GM19372 (cell line): ENCODE results near the gene ADPRH.
A peak's percentile ranks its signal among the peaks of the same experiment; 100 is the strongest.
"Not testable (repeated sequence)": the region's sequence is repeated elsewhere in the genome, so short reads cannot be mapped to it uniquely, and the experiment has no call there.

ENCODE experiments used
- ATAC-seq: cut with Tn5 transposase; IDR thresholded peaks from one replicate; pipeline ENCODE4 v1.9.1; 2021; ENCODE audit warnings: mild to moderate bottlenecking, low read depth, moderate library complexity; ENCODE audit not compliant: unreplicated experiment

Gene ADPRH

GRCh38 chr3:119594929-119595328 is 15.6 kb downstream of the ADPRH start:
- not testable (repeated sequence) for ATAC-seq

- no peak for ATAC-seq
These were observed 16.5 kb downstream of the ADPRH start for GRCh38 chr3:119595639-119596334.

DNA sequence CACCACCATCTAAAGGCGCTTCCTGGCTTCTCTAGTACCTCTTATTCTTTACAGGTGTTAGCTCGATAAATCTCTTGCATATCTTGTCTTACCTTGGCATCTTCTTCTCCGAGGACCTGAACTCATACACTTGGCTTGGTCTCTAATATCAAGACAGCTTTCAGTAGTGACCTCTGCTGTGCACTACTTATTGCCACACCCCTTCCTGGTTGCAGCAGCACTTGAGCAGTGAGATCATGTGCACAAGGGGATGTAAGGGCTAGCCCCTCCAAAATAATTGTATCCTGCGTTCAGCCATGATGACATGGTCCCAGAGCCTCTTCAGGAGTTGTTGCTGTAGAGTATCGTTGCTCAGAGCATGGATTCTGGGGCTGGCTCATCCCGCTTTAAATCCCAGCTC is 17.1 kb downstream of the ADPRH start:
- no peak for ATAC-seq

DNA sequence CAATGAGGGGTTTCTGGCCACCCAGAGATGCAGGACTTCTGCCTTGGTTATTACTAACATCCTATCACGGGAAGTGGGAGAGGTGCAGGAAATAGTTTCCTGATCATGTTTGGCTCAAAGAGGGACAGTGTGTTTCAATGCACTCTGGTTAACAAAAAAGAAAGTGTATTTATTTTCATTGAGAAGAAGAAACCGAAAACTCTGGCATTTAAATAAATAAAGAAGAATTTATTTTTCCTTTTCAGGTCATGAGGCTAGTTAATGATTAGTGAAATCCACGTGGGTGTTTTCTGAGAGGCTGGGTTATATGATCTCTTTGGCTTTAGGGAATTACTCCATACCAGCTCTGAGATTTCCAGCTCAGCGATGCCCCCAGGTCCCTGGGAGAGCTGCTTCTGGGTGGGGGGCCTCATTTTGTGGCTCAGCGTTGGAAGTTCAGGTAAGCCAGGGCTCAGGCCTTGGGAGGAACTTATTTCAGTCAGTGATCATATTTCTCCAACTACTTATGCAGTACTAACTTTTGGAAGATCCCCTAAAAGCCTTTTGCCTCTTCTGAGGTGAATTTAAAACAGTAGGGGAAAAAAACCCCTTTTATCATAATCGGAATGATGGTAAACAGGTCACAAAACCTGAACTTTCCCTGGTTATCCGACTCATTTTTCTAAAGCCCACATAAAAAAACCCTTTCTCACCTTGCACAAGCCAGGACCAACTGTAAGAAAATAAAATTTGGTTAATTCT is 18.4 kb downstream of the ADPRH start, which contains the start of gene PLA1A:
Gene PLA1A, plus strand, starts transcription at position 338 of the 741 bp plus-strand sequence. Its CDS starts 29 bp downstream, at position 367.
- ATAC-seq: no peak

GRCh38 chr3:119598410-119599098 is 19.3 kb downstream of the ADPRH start:
- peak; percentile 43 for ATAC-seq

DNA sequence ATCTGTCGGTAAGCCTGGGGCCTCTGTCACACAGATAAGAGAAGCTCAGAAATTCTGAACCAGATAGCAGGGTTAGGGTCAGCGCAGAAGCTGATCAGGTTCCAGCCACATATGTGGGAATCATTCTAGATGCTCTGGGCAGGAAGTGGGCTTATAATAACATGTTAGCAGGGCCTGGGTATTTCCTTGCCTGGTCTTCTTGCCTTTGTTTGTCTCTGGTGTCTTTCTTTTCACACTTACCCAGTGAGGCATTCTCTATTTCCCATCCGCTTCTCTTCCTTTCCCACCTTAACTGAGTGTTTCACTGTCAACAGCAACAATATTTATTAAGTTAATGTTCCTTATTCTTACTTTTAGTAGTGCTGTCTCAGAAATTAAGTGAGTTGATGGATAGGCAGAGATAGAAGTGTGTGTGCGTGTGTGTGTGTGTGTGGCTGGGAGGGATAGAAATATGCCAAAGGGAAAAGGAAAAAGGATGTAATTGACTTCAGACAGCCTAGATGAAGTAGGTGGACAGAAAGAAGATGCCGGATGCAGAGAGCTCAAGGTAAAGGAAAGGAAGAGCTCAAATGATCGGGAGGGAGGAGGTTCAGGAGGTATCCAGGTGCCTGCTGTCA is 20.4 kb downstream of the ADPRH start:
- ATAC-seq: no peak

- ATAC-seq: peak; percentile 57
These were observed 21.4 kb downstream of the ADPRH start for GRCh38 chr3:119600732-119601131.

GRCh38 chr3:119601154-119601553 is 21.9 kb downstream of the ADPRH start:
- ATAC-seq: no peak

DNA sequence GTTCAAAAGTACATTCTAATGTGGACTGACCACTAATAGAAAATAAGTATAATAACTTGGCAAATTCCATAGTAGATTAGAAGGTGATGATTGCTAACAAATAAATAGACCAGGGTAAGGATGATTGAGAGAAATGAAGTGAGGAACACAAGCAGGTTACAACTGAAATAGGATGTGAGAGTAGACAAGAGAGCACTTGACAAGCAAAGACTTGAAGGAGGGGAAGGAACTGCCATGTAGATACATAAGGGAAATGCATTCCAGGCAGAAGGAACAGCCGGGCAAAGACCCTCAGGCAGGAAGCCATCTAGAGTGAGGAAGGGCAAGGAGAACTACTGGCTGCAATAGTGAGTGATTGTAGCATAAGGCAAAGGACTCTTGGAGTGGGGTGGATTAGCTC is 23.4 kb downstream of the ADPRH start:
- no peak for ATAC-seq

DNA sequence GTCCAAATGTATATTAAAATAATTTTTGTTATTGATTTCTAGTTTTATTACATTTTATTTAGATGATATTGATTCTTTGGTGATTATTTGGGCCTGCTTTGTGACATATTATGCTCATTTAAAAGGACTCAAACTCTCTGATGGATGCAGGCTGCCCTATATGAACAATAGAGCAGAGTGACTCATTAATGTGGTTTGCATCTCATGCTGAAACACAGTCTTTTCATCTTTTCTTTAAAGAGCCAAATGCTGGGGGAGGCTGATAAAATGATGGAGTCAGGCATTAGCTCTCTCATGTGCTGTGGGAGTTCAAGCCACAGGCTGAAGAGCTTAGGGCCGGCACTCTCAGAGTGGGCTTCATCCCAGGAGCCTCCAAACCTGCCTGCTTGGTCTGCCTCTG is 25.6 kb downstream of the ADPRH start:
- no peak for ATAC-seq

DNA sequence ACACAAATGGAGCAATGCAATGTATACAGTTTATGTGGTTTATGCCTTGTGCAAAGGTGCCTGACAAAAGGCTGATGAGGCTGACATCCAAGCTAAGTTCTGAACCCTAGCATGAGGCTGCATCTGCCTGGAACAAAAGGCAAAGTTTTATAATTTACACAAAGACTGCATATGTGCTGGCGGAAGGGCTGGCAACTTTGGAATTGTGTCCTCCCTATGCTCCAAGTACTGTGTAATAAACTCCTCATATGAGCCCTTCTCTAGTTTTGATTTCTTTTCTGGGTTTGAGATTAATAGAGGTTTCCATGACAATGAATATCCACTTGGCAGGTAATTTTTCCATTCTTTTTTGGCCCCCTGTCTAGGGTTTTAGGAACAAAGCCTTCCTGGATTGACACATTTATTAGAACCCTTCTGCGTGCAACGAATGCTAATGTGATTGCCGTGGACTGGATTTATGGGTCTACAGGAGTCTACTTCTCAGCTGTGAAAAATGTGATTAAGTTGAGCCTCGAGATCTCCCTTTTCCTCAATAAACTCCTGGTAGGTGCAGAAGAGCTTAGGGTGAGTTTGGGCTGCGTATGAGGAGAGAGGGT is 29.2 kb downstream of the ADPRH start:
- no peak for ATAC-seq

DNA sequence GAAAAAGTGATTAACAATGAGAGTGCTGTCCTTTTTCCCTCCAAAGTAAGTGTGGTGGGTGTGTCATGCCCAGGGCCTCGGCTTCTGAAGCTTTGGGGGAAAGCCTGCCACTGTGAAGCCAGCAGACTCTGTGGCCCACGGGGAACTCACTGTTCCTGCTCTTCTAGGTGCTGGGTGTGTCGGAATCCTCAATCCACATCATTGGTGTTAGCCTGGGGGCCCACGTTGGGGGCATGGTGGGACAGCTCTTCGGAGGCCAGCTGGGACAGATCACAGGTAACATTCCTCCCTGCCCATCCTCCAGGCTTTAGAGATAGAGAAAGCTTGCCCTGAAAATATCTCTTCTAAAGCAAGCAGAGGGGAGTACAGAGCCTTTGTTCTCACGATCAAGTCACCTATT is 30.0 kb downstream of the ADPRH start:
- no peak for ATAC-seq

- no peak for ATAC-seq
These were observed 32.4 kb downstream of the ADPRH start for GRCh38 chr3:119611664-119612063.

- ATAC-seq: no peak
These were observed 33.9 kb downstream of the ADPRH start for GRCh38 chr3:119613201-119613600.

- ATAC-seq: peak; percentile 53
These were observed 34.6 kb downstream of the ADPRH start for GRCh38 chr3:119613872-119614271.

GRCh38 chr3:119616056-119616455 is 36.8 kb downstream of the ADPRH start:
- ATAC-seq: no peak

GRCh38 chr3:119619094-119619493 is 39.8 kb downstream of the ADPRH start:
- no peak for ATAC-seq

DNA sequence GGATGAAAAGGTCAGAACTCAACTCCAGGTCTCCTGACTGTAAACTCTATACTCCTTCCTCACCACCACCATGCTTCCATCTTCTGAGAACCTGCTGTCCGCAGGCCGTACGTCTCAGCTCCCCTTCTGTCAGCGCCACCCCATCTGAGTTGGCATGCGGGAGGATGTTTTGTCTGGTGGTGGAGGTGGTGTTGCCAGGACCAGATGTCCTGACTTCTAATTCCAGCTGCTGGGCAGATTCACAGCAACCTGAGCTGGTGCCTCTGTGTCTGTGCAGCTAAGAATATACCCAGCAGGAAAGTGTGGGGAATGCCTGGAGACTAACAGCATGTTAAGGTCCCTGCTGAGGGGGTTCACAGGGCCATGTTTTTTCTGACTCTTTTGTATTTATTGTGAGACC is 41.6 kb downstream of the ADPRH start:
- ATAC-seq: no peak

GRCh38 chr3:119624002-119624720 is 44.9 kb downstream of the ADPRH start:
- no peak for ATAC-seq
